Measurements from ENCODE around the gene ITGAL. TPM values are rescaled to one million over a fixed set of nuclear protein-coding genes. Genes with fewer than 3 reads are reported as not detected.

The ITGAL gene
- total RNA-seq, 1 donor = 29.4 TPM

GRCh38 chr16:30565526-30565925, 93.0 kb downstream of the ITGAL start:
- no peak for DNase-seq (ENCODE audit: low read depth in 2 of 3, low spot score in 2 of 3)

GRCh38 chr16:30565984-30566383, 93.4 kb downstream of the ITGAL start:
- no peak for DNase-seq (ENCODE audit: low read depth in 2 of 3, low spot score in 2 of 3)

GRCh38 chr16:30566531-30566930, 94.0 kb downstream of the ITGAL start:
- no peak for DNase-seq (ENCODE audit: low read depth in 2 of 3, low spot score in 2 of 3)

GRCh38 chr16:30567160-30567990, 94.8 kb downstream of the ITGAL start:
- DNase-seq (ENCODE audit: low read depth in 2 of 3, low spot score in 2 of 3) = peak in 1 of 3 donors; percentile 36

GRCh38 chr16:30567991-30568638, 95.6 kb downstream of the ITGAL start:
- DNase-seq (ENCODE audit: low read depth in 2 of 3, low spot score in 2 of 3) = peak in 2 of 3 donors; percentile 69 to 85

- no peak for DNase-seq (ENCODE audit: low read depth in 2 of 3, low spot score in 2 of 3)
Observed at GRCh38 chr16:30569281-30569680, 96.7 kb downstream of the ITGAL start.

GRCh38 chr16:30569746-30570635, 97.4 kb downstream of the ITGAL start:
- no peak for DNase-seq (ENCODE audit: low read depth in 2 of 3, low spot score in 2 of 3)

- DNase-seq (ENCODE audit: low read depth in 2 of 3, low spot score in 2 of 3) = no peak
Observed at GRCh38 chr16:30570636-30571444, 98.3 kb downstream of the ITGAL start.

- DNase-seq (ENCODE audit: low read depth in 2 of 3, low spot score in 2 of 3) = peak; percentile 77 to 100 (median 98)
Observed at GRCh38 chr16:30571445-30572322, 99.1 kb downstream of the ITGAL start, which contains the start of gene ZNF688. ZNF688 (minus strand) TSS chr16:30571714; CDS start chr16:30571629, 85 bp downstream.

Small RNA genes lying within 50 kb of the gene (small RNA-seq; reads per million reads assigned to genes)
- gene MIR4518 = 1.1 reads per million, percentile 37 among the genes with 10 or more reads in this experiment
- gene RF00019 = not detected
- not detected for gene RNU7-61P

Other genes with a start within 250 kb of the ITGAL start
- gene NPIPB13, start 224.3 kb upstream of the ITGAL start, total RNA-seq = 1.9 TPM
- 18.6 TPM for gene CD2BP2, start 117.4 kb upstream of the ITGAL start, total RNA-seq
- 40.9 TPM for gene TBC1D10B, start 102.2 kb upstream of the ITGAL start, total RNA-seq
- gene MYL11, start 97.9 kb upstream of the ITGAL start, total RNA-seq = 9.2 TPM
- gene SEPTIN1, start 90.2 kb upstream of the ITGAL start, total RNA-seq = 38.2 TPM
- gene ZNF48, start 77.3 kb upstream of the ITGAL start, total RNA-seq = 17.8 TPM
- gene ZNF771, start 65.1 kb upstream of the ITGAL start, total RNA-seq = 9.2 TPM
- gene DCTPP1, start 42.7 kb upstream of the ITGAL start, total RNA-seq = 40.4 TPM
- 18.9 TPM for gene SEPHS2, start 26.9 kb upstream of the ITGAL start, total RNA-seq
- 49.3 TPM for gene ZNF768, start 53.8 kb downstream of the ITGAL start, total RNA-seq
- 20.7 TPM for gene ZNF747, start 62.1 kb downstream of the ITGAL start, total RNA-seq
- gene ZNF764, start 85.6 kb downstream of the ITGAL start, total RNA-seq = 16.7 TPM
- 12.1 TPM for gene ZNF688, start 99.0 kb downstream of the ITGAL start, total RNA-seq
- 15.3 TPM for gene ZNF785, start 113.0 kb downstream of the ITGAL start, total RNA-seq
- 16.4 TPM for gene ZNF689, start 137.6 kb downstream of the ITGAL start, total RNA-seq
- gene PRR14, start 178.2 kb downstream of the ITGAL start, total RNA-seq = 42.3 TPM
- 65.2 TPM for gene FBRS, start 185.7 kb downstream of the ITGAL start, total RNA-seq
- gene SRCAP, start 226.4 kb downstream of the ITGAL start, total RNA-seq = 30.4 TPM

Measured in hematopoietic multipotent progenitor cell (in vitro differentiated cells).